HG03196 (cell line): ENCODE data around the gene PPFIBP1.

ENCODE experiments used
- ATAC-seq: cut with Tn5 transposase; IDR thresholded peaks from one replicate; pipeline ENCODE4 v1.9.1; 2021; ENCODE audit not compliant: unreplicated experiment

Gene PPFIBP1

DNA sequence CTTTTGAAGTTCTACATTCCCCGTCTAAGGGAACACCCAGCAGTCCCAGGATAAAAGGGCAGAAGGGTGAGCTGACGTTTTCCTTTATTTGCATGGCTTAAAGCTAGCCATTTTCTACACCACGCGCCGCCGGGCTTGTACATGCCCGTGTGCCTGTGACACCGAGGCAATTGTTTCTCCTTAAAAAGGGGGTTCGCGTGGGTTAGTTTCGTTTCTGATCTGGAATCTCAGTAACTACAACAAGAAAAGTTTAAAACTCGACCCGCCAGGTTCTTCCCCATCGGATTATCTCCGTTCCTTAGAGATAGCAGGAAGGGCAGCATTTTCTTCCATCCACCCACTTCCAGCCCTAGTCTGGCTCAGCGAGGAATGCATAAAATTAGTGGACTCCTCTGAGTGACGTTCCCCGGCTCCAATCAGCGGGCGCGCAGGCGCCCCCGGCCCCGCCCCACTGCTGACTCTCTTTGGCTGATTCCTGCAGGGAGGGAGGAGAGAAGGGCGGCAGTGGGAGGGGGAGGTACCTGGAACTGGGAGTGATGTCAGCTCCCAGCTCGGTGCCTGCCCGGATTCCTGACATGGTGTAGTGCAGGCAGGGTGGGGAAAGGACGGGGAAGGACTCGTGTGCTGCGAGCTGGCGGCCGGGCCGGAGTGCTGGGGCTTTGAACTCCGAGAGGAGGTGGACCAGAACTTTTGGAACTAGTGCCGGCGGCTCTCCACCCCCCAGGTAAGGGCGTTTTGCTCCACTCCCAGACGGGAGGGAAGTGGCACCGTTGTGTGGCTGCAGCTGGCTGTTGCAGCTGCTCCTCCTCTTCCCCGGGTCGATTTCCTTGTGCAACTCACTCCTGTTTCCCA, at the start of gene PPFIBP1:
Gene PPFIBP1, plus strand, starts transcription at position 565 of the 852 bp plus-strand sequence. CDS start 109,191 bp downstream, outside the sequence.
- ATAC-seq: peak; percentile 89

DNA sequence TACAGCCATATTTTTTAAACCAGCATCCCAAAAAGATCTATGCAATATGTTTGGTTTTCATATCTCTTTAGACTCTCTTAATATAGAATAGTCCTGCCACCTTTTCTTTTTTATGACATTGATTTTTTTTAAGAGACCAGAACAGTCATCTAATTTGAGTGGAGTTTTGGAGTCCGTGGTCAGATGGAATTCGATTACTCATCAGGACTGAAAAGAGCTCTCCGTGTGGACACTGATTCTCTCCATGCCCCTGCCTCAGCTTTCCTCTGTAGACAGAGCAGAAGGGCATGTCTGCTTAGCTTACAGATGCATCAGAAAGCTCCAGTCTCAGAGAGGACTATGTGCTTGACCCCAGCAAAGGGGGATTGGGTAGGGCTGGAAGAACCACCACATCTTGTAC, 49.7 kb upstream of the PPFIBP1 start:
- no peak for ATAC-seq

DNA sequence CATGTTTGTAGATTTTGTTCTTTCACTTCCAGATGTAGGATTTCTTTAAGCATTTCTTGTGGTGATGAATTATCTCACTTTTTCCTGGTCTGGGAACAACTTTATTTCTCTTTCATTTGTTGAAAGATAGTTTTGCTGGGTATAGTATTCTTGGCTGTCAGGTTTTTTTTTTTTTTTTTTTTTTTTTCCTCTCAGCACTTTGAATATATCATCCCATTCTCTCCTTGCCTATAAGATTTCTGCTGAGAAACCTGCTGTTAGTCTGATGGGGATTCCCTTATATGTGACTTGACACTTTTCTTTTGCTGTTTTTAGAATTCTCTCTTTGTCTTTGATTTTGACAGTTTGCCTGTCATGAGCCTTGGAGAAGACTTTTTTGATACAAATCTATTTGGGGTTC, 47.0 kb upstream of the PPFIBP1 start:
- no peak for ATAC-seq

DNA sequence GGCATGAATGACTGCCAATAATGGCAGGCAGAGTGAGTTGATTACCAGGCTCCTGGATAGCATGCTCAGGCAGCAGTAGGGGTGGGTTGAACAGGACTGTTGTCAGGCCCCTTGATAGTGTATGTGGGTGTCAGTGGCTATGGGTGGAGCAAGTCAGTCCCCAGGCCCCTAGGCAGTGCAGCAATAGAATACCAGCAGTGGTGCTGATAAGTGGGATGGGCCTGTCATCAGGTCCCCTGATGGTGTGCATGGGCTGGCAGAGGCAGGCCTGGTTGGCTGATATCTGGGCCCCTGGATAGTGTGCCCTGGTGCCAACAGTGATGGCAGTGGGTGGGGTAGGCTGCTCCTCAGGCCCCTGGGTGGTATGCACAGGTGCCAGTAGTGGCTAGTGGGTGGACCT, 45.1 kb upstream of the PPFIBP1 start:
- no peak for ATAC-seq

DNA sequence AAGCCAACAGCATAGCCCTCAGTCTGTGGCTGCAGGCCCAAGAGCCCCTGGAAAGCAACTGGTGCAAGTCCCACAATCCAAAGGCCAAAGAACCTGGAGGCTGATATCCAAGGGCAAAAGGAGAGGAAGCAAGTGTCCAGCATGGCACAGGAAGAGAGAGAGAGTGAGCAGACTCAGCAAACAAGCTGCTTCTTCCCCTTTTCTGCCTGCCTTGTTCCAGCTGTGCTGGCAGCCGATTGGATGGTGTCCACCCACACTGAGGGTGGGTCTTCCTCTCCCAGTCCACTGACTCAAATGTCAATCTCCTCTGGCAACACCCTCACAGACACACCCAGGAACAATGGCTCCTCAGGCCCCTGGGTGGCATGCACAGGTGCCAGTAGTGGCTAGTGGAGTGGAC, 44.0 kb upstream of the PPFIBP1 start:
- no peak for ATAC-seq

DNA sequence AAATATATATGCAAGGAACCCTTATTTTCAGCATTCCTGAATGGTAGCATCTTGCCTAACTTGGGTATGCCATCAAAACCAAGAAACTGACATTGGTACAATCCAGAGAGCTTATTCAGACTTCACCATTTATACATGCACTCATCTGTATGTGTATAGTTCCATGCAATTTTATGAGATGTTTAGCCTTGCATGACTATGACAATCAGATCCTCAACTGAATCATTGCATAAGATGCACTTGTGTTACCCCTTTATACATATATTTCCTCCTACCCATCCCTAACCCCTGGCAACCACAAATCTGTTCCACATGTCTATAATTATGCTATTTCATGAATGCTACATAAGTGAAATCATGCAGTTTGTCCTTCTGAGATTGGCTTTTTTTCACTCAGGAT, 37.0 kb upstream of the PPFIBP1 start:
- no peak for ATAC-seq

DNA sequence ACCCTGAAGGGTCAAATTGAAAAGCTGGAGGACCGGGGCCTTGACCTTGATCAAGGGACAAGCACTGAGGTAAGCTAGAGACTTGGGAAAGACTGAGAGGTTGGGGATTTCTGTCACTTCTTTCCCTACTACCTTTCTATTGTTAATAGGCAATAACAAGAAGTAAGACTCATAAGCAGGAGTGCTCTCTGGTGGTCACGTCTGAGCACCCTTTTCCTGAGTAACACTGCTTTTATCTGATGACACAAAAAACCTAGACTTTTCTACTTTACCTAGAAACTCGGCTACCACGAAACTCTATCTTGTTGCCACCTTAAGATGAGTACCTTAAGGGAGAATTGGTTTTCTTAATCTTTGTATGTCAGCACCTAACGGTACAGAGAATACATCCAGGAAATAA, 35.5 kb upstream of the PPFIBP1 start:
- ATAC-seq: no peak

DNA sequence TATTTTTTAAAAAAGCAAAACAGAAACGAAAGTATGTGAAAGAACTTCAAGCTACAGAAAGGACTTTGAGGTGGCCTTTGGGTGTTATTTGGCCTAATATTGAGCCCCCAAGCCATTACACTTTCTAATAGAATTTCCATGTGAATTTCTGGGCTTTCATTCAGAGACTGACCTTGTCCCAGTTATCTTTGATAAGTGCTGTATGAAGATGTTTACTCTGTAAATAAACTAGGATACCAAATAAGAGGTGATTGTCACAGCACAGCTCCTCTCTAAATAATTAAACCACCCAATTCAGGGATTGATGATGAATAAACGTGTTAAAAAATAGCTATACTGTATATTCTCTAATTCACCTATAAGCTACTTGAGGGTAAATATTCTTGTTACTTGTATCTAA, 32.8 kb upstream of the PPFIBP1 start:
- no peak for ATAC-seq

DNA sequence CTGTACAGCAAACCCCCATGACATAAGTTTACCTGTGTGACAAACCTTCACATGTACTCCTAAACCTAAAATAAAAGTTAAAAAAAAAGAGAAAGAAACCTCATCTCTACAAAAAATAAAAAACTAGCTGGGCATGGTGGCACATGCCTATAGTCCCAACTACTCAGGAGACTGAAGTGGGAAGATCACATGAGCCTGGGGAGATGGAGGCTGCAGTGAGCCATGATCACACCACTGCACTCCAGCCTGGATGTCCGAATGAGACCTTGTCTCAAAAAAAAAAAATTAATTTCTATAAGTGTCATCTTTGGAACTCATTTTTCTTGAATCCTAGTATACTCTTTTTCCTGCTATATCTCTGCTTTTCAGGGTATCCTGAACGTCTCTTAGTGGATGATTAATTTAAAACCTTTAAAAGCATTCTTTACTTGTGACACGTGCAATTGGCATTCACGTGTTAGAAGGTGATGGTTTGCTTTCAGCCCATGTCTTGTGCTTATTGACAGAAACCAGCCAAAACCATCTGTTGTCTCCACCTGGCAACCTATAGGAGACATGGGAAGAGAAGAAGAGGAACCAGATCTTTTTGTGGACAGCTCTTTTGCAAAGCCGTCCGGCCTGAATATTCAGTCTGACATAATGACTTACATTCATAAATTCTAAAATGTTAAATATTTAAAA, 30.6 kb upstream of the PPFIBP1 start:
- no peak for ATAC-seq

DNA sequence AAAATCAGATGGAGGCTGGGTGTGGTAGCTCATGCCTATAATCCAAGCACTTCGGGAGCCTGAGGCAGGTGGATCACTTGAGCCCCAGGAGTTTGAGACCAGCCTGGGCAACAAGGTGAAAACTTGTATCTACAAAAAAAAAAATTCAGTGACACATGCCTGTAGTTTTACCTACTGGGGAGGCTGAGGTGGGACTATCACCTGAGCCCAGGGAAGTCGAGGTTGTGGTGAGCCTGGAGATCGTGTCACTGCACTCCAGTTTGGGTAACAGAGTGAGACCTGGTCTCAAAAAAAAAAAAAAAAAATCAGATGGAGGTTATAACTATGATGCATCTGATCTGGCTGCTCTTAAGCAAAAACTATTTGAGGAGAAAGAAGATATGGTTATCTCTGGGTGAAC, 26.6 kb upstream of the PPFIBP1 start:
- ATAC-seq: no peak

DNA sequence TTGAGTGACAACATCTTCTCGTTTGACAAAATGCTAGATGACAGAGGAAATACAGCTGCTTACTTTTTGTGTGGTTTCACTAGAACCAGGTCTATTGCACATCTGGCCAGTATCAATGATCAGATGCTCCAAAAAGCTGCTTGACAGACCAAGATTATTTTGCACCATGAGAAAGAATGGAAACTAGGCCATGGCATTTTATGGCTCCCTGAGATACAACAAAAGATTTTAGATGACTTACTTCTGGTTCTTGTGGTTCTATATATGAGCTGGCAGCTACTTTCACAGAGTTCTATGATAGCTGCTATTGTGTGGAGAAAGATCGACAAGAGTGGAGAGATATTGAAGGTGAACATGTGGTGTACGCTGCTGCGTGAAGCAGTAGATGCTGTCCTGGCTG, 25.9 kb upstream of the PPFIBP1 start:
- ATAC-seq: peak; percentile 83

DNA sequence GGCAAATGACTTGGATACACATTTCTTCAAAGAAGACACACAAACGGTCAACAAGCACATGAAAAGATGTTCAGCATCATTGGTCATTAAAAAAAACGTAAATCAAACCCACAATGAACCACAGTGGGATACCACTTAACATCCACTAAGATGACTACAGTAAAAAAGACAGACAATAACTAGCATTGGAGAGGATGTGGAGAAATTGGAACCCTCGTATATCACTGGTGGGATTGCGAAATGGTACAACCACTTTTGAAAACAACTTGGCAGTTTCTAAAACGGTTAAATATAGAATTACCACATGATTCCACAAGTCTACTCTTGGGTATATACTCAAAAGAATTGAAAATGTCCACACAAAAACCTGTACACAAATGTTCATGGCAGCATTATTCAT, 25.2 kb upstream of the PPFIBP1 start:
- ATAC-seq: no peak

DNA sequence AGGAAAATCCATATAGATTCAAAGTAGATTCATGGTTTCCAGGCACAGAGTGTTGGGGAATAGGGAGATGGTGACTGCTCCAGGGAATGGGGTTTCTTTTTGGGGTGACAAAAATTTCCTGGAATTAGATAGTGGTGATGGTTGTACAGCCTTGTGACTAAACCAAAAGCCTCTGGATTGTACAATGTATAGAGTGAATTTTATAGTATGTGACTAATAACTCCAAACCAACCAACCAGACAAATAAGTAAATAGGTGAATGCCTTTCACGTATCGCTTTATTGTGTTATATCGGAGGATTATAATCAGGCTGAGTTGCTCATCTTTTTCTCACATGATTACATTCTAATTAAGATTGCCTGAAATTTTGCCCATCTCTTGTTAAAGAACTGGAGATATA, 24.6 kb upstream of the PPFIBP1 start:
- ATAC-seq: no peak

DNA sequence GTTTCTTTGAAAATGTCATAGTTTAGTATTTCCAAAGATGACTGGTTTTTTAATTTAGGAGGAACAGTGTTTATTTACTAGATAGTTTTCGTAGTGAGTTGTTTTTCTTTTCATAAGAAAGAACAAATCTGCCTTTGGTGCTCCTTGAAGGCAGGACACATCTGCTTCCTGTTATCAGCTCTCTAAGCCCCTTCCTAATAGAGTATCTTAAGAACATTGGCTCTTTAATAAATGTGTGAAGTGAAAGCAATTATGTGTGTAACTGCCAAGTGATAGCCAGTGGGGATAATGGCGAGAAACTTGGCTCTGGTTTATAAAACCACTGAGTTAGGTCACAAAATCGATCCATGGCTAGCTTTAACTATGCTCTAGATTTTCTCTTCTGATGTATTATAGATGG, 23.5 kb upstream of the PPFIBP1 start:
- ATAC-seq: no peak

DNA sequence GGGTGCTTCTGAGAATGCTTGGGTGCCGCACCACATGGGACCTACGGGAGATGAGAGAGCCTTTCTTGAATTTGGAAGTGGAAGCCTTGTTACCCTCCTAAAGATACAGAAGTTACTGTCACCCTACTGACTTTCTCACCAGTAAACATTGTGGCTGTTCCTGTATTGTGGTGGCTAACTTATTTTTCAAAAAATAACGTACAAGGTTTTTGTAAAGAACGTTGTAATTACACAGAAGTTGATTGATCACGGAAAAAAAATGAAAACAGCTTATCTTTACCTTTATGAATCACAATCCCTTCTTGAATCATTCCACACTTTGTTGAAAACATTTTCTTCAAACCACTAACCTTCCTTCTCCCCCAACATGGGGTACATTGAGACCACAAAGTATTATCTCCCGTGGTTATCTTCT, 22.0 kb upstream of the PPFIBP1 start:
- ATAC-seq: no peak

DNA sequence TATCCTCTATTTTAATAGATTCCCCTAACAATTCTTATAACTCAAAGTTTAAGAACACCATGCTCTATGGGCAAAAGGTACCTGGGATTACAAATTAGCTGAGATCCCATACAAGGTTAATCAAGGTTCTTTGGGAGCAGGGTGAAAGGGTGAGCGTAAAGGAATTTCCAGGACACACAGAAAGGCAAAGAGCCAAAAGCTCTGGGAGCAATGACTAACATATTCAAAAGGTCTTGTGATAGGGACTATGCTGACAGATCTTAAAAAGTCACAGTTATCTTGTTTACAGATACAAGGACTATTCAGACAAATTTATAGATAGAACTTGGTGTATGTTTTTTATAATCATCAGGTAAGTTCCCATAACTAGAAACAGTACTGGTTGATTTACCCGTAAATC, 19.5 kb upstream of the PPFIBP1 start:
- ATAC-seq: no peak

DNA sequence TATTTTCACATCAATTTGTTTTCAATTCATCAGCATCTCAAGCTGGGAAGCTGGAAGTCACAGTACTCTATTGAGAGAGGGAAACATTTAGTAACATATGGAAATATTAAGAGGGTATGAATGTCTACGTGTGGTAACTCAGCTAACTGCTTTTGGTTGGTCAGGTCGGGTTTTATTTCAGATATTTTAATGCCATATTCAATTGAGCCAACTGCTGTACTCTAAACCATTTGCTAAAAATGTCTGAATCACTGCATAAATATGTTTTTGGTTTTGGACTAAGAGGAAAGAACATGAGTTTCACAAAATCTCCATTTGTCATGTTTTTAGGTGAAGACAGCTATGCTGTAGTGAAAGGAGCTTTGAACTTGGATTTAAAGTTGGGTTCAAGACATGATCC, 18.9 kb upstream of the PPFIBP1 start:
- ATAC-seq: no peak

DNA sequence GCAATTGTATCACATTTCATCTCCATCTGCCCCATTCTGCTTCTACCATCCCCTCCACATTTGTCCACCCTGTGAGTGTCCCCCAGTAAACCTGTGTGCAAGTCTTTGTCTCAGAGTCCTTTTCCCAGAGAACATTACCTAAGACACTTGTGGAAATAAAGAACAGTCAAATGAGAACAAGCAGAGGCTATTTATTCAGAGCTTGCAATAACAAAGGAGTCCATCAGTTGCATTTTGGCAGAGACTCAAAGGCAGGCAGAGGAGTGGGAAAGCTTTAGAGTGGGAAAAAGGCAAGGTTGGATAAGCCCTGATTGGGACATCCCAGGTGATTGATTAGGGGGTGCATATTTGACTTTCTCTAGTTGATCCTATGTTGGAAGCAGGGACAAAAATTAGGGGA, 18.2 kb upstream of the PPFIBP1 start:
- ATAC-seq: no peak

DNA sequence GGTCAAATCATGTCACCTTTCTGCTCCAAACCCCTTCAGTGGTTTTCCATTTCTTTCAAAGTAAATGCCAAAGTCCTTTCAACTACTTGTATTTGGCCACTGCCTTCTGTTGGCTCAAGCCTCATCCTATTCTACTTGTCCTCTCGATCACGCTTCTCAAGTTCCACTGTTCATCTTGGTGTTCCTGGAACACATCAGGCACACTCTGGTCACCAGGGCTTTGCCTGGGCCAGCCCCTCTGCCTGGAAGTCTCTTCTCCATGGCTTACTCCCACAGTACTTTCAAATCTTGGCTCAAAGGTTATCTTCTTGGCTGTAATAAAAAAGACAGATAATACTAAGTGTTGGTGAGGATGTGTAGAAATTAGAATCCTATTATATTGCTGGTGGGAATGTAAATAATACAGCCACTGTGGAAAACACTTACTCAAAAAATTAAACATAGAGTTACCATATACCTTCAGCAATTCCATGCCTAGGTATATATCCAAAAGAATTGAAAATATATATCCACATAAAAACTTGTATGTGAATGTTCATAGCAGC, 17.3 kb upstream of the PPFIBP1 start:
- no peak for ATAC-seq

DNA sequence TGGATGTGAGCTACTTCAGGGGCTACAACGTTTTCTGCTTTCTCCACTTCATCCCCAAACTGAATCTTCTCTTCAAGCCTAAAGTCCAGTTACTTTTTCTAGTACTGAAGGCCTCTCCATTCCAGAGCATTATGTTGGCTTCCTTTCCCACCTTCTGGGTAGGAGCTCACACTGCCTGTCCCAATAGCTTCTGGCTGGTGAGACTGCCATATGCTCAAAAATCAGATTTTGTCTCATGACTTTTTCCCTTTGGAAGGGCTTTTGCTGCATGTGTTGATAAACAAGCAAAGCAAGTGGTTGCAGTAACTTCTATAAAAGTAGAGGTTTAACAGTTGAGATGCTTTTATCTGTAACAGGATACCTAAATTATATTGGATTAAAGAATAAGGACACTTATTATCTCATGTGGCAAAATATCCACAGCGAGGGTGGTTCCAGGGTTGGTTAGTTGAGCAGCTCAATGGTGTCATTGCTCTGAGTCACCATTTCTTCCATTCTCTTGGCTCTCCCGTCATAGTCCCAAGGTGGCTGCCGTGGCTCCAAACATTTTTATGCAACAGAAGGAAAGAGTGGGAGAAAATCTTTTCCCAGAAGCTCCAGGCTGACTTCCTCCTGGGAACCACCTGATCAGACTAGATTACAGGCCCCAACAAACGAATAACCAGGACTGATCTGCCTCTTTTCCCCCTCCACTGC, 15.1 kb upstream of the PPFIBP1 start:
- ATAC-seq: no peak

DNA sequence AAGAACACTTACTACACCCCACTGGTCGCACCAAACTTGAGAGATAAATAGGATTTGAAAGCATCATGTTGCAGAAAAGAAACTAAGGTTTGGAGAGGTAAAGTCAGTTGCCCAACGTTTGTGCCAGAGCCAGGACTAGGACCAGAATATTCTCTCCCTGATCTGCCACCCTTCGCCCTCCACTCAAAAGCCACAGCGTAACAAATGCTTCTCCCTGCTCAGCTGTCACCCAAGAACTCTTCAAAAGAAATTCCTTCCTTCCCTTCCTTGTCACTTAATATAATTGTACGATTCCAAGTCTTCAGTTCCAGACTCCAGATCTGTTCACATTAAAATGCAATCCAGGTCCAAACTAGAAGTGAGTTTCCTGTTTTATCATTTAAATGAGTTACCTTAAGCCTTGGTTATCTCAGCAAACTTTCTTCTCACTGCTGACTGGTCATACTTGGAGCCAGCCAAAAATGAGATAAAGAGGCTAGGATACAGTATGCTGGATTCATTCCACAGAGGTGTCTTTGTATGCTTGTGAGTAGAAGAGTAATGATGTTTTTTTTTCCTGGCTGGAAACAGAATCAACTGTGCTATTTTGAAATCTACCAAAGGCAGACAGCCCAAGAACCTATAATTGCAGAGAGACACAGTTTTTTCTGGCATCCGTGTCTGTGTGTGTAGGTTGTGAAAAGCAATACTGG, 12.8 kb upstream of the PPFIBP1 start:
- no peak for ATAC-seq
